ENCODE measurements around the gene TMEM151B.
A peak's percentile ranks its signal among the peaks of the same experiment; 100 is the strongest.

Gene TMEM151B

GRCh38 chr6:44238687-44239350 is 31.4 kb upstream of the TMEM151B start:
- DNase-seq (ENCODE audit: insufficient read length, low spot score) (no peak), FAIRE-seq (no peak)
- no peak for TF ChIP-seq POU2F2 (IDR thresholded peaks at IDR 0.05; ENCODE audit: low read depth, low read length)
- no peak for TF ChIP-seq POLR2AphosphoS5 (IDR thresholded peaks at IDR 0.05; ENCODE audit: low read depth, low read length)
- TF ChIP-seq PAX5 (IDR thresholded peaks at IDR 0.05; ENCODE audit: insufficient read depth, low read length, severe bottlenecking): no peak
- no peak for TF ChIP-seq SPI1 (IDR thresholded peaks at IDR 0.05; ENCODE audit: low read depth, low read length)
- TF ChIP-seq TAF1 (IDR thresholded peaks at IDR 0.05; ENCODE audit: low read depth, low read length): no peak
- no peak for TF ChIP-seq POLR2A (IDR thresholded peaks at IDR 0.05; ENCODE audit: low read depth, low read length)

DNA sequence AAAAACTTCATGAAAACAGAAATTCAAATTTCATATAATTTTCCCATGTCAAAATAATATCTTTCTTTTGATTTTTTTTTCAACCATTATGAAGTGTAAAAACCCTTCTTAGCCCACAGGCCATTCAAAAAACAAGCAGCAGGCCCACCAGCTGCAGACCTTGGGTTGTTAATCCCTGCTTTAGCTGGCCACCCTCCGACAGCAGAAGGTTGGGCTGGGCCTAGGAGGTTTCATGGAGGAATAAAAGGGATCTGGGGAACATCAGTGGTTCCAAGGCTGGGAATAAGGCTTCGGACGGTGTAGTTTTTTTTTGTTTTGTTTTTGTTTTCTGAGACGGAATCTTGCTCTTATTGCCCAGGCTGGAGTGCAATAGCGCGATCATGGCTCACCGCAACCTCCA is 26.9 kb upstream of the TMEM151B start:
- TF ChIP-seq SPI1 (IDR thresholded peaks at IDR 0.05; ENCODE audit: low read depth, low read length): no peak
- TF ChIP-seq POLR2AphosphoS5 (IDR thresholded peaks at IDR 0.05; ENCODE audit: low read depth, low read length): no peak
- TF ChIP-seq POU2F2 (IDR thresholded peaks at IDR 0.05; ENCODE audit: low read depth, low read length): no peak
- DNase-seq (ENCODE audit: insufficient read length, low spot score): no peak
- no peak for FAIRE-seq

DNA sequence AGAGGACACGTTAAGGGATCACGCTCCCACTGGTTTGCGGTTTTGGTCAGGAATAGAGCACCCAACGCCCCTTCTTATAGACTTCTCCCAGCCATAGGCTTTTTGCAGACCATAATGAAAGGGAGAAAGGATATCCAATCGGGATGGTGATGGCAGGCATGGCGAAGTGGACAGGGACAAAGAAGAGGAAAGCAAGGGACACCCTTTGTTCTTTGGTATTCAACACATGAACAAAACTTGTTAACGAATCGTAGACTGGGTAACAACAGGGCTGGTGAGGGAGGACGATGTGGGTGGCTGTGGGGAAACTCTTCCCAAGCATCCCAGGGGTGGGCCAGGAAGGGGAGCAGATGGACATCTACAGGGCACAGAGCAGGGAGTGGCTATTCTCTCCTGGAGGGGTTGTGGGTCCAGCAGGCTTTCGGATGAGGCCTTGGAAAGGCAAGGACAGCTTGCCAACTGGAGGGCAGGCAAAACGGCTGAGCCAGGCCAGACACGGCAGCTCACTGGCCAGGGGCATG is 24.8 kb upstream of the TMEM151B start:
- no peak for DNase-seq (ENCODE audit: insufficient read length, low spot score)
- no peak for FAIRE-seq
- TF ChIP-seq POLR2AphosphoS5 (IDR thresholded peaks at IDR 0.05; ENCODE audit: low read depth, low read length) (no peak), SPI1 (IDR thresholded peaks at IDR 0.05; ENCODE audit: low read depth, low read length) (no peak), POU2F2 (IDR thresholded peaks at IDR 0.05; ENCODE audit: low read depth, low read length) (no peak), POLR2A (IDR thresholded peaks at IDR 0.05; ENCODE audit: low read depth, low read length) (no peak), PAX5 (IDR thresholded peaks at IDR 0.05; ENCODE audit: insufficient read depth, low read length, severe bottlenecking) (no peak), TAF1 (IDR thresholded peaks at IDR 0.05; ENCODE audit: low read depth, low read length) (no peak)

DNA sequence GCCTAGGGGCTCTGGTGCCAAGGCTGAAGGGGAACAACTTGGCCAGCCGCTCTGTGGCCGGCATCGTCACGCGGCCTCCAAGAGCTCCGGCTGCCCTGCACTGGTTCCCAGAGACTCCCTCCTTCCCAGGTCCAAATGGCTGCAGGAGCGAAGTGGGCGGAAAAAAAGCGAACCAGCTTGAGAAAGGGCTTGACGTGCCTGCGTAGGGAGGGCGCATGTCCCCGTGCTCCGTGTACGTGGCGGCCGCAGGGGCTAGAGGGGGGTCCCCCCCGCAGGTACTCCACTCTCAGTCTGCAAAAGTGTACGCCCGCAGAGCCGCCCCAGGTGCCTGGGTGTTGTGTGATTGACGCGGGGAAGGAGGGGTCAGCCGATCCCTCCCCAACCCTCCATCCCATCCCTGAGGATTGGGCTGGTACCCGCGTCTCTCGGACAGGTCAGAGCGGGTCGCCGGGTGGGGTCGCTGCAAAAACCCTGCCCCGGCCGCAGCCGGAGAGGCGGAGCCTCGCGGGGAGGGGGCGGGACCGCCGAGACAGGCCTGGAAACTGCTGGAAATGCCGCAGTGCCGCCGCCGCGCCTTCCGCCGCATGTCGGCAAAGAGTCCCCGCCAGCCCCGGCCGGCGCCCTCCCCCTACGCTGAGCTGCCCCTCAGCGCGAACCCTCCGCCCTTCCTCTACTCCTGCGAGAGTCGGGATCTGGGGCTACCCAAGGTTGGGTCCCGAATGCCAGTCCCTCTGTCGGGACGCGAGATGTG is 24.2 kb upstream of the TMEM151B start:
- peak; percentile 77 for FAIRE-seq
- TF ChIP-seq POLR2A (IDR thresholded peaks at IDR 0.05; ENCODE audit: low read depth, low read length) (no peak), TAF1 (IDR thresholded peaks at IDR 0.05; ENCODE audit: low read depth, low read length) (no peak), POLR2AphosphoS5 (IDR thresholded peaks at IDR 0.05; ENCODE audit: low read depth, low read length) (no peak), PAX5 (IDR thresholded peaks at IDR 0.05; ENCODE audit: insufficient read depth, low read length, severe bottlenecking) (no peak), SPI1 (IDR thresholded peaks at IDR 0.05; ENCODE audit: low read depth, low read length) (no peak), POU2F2 (IDR thresholded peaks at IDR 0.05; ENCODE audit: low read depth, low read length) (no peak)

GRCh38 chr6:44246663-44247337 is 23.4 kb upstream of the TMEM151B start, which contains the start of gene HSP90AB1:
Gene HSP90AB1, plus strand, starts transcription at chr6:44247101. Its CDS starts 1,529 bp downstream, at chr6:44248630.
- peak; percentile 86 for DNase-seq (ENCODE audit: insufficient read length, low spot score)
- peak; percentile 95 for FAIRE-seq
- TF ChIP-seq TAF1 (IDR thresholded peaks at IDR 0.05; ENCODE audit: low read depth, low read length) (peak; percentile 100), PAX5 (IDR thresholded peaks at IDR 0.05; ENCODE audit: insufficient read depth, low read length, severe bottlenecking) (peak; percentile 51), POLR2AphosphoS5 (IDR thresholded peaks at IDR 0.05; ENCODE audit: low read depth, low read length) (peak; percentile 100), SPI1 (IDR thresholded peaks at IDR 0.05; ENCODE audit: low read depth, low read length) (no peak), POU2F2 (IDR thresholded peaks at IDR 0.05; ENCODE audit: low read depth, low read length) (peak; percentile 99), POLR2A (IDR thresholded peaks at IDR 0.05; ENCODE audit: low read depth, low read length) (peak; percentile 100)

More for the DNA sequence above, 24.2 kb upstream of the TMEM151B start:
- DNase-seq (ENCODE audit: insufficient read length, low spot score): no peak

GRCh38 chr6:44247338-44248302 is 22.6 kb upstream of the TMEM151B start:
- FAIRE-seq: no peak
- DNase-seq (ENCODE audit: insufficient read length, low spot score): no peak
- TF ChIP-seq POU2F2 (IDR thresholded peaks at IDR 0.05; ENCODE audit: low read depth, low read length) (no peak), TAF1 (IDR thresholded peaks at IDR 0.05; ENCODE audit: low read depth, low read length) (no peak), SPI1 (IDR thresholded peaks at IDR 0.05; ENCODE audit: low read depth, low read length) (no peak), POLR2AphosphoS5 (IDR thresholded peaks at IDR 0.05; ENCODE audit: low read depth, low read length) (no peak; the same call in 1 of the 2 replicates), POLR2A (IDR thresholded peaks at IDR 0.05; ENCODE audit: low read depth, low read length) (no peak), PAX5 (IDR thresholded peaks at IDR 0.05; ENCODE audit: insufficient read depth, low read length, severe bottlenecking) (no peak)

GRCh38 chr6:44248579-44248978 is 21.7 kb upstream of the TMEM151B start:
- no peak for FAIRE-seq

More at GRCh38 chr6:44248579-44248978, 21.7 kb upstream of the TMEM151B start:
- DNase-seq (ENCODE audit: insufficient read length, low spot score): no peak
- no peak for TF ChIP-seq PAX5 (IDR thresholded peaks at IDR 0.05; ENCODE audit: insufficient read depth, low read length, severe bottlenecking)
- no peak for TF ChIP-seq POU2F2 (IDR thresholded peaks at IDR 0.05; ENCODE audit: low read depth, low read length)
- TF ChIP-seq POLR2AphosphoS5 (IDR thresholded peaks at IDR 0.05; ENCODE audit: low read depth, low read length): no peak
- TF ChIP-seq POLR2A (IDR thresholded peaks at IDR 0.05; ENCODE audit: low read depth, low read length): no peak
- TF ChIP-seq TAF1 (IDR thresholded peaks at IDR 0.05; ENCODE audit: low read depth, low read length): no peak
- no peak for TF ChIP-seq SPI1 (IDR thresholded peaks at IDR 0.05; ENCODE audit: low read depth, low read length)
